IPS DF 4.7 (cell line): ENCODE data around the gene GOLGA2.

Experiments used
- DNase-seq: peaks from one replicate; pipeline ENCODE4 v3.0.0-alpha.2; 2013; ENCODE audit warnings: low spot score; ENCODE audit errors: extremely low read depth

Gene GOLGA2

GRCh38 chr9:128213746-128214497 is 61.9 kb downstream of the GOLGA2 start:
- no peak for DNase-seq

- no peak for DNase-seq
These were observed 63.9 kb downstream of the GOLGA2 start for GRCh38 chr9:128211981-128212281.

- no peak for DNase-seq
These were observed 64.4 kb downstream of the GOLGA2 start for GRCh38 chr9:128211186-128211980.

GRCh38 chr9:128208946-128209669 is 66.7 kb downstream of the GOLGA2 start:
- no peak for DNase-seq

- no peak for DNase-seq
These were observed 67.4 kb downstream of the GOLGA2 start for GRCh38 chr9:128208386-128208785.

GRCh38 chr9:128206916-128207910 is 68.6 kb downstream of the GOLGA2 start:
- DNase-seq = no peak

GRCh38 chr9:128206484-128206883 is 69.3 kb downstream of the GOLGA2 start:
- DNase-seq = no peak
